ENCODE data around the gene ABCA8.

- TF ChIP-seq, protein P1, sequence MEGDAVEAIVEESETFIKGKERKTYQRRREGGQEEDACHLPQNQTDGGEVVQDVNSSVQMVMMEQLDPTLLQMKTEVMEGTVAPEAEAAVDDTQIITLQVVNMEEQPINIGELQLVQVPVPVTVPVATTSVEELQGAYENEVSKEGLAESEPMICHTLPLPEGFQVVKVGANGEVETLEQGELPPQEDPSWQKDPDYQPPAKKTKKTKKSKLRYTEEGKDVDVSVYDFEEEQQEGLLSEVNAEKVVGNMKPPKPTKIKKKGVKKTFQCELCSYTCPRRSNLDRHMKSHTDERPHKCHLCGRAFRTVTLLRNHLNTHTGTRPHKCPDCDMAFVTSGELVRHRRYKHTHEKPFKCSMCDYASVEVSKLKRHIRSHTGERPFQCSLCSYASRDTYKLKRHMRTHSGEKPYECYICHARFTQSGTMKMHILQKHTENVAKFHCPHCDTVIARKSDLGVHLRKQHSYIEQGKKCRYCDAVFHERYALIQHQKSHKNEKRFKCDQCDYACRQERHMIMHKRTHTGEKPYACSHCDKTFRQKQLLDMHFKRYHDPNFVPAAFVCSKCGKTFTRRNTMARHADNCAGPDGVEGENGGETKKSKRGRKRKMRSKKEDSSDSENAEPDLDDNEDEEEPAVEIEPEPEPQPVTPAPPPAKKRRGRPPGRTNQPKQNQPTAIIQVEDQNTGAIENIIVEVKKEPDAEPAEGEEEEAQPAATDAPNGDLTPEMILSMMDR (IDR thresholded peaks at IDR 0.05; ENCODE audit: insufficient read depth, low read length, poor library complexity, severe bottlenecking), result no peak
- no peak for TF ChIP-seq EZH2phosphoT487 (conservative IDR thresholded peaks at IDR 0.05; ENCODE audit: low read length)
Measured at GRCh38 chr17:68924793-68925720, 30.1 kb downstream of the ABCA8 start.

Data from SU-DHL-6 (cell line).